T-cell (primary cell): ENCODE results near the gene LBR. TPM values are rescaled to one million over a fixed set of nuclear protein-coding genes. Genes with fewer than 3 reads are reported as not detected.
A peak's percentile ranks its signal among the peaks of the same experiment; 100 is the strongest.

ENCODE experiments used
- ATAC-seq, 4 experiments: fragments of 200-7000 bp in 3 of 4; fragments of 150-1000 bp in 1 of 4; cut with Tn5 transposase; replicated peaks in 1 of 4; 1 replicate in 3 of 4; 2 replicates in 1 of 4; pipeline ENCODE4 v1.10.0; 2021; ENCODE audit warnings: moderate library complexity in 3 of 4, mild to moderate bottlenecking in 2 of 4, moderate number of reproducible peaks in 1 of 4
- CTCF ChIA-PET, 2 donors: fragments of 300-600 bp; sonication (Branson Sonifier 250); formaldehyde crosslinking; loops; one replicate each; lab custom pipeline; 2022; ENCODE audit warnings: antibody characterized with exemption in 2 of 2; lab: Charles Lee
- POLR2A ChIA-PET, 2 donors: fragments of 300-600 bp; sonication (Branson Sonifier 250); formaldehyde crosslinking; loops; one replicate each; lab custom pipeline; 2022; ENCODE audit warnings: antibody characterized with exemption in 2 of 2; lab: Charles Lee
- DNase-seq, 35 experiments: peaks; one replicate each; pipeline versions ENCODE4 v3.0.0 to v3.0.0-alpha.2; 2013 to 2023
- H3K27ac ChIP-seq: one replicate; pipeline ENCODE4 v1.5.1; 2013; ENCODE audit warnings: low read length
- H3K27me3 ChIP-seq, 2 experiments: replicated peaks in 1 of 2; 1 replicate in 1 of 2; 2 replicates in 1 of 2; pipeline versions ENCODE4 v1.6.1 to v1.7.0; 2013; ENCODE audit warnings: low read length in 1 of 2, mixed read lengths in 1 of 2; ENCODE audit not compliant: control insufficient read depth in 2 of 2, insufficient read depth in 2 of 2; ENCODE audit errors: extremely low read depth in 1 of 2
- H3K36me3 ChIP-seq, 2 donors: 1 replicate in 1 of 2; 2 replicates in 1 of 2; pipeline versions ENCODE4 v1.6.1 to v1.7.0; 2013; ENCODE audit warnings: low read length in 1 of 2; ENCODE audit not compliant: control insufficient read depth in 2 of 2, insufficient read depth in 1 of 2; ENCODE audit errors: extremely low read depth in 1 of 2
- H3K4me1 ChIP-seq, 2 experiments: 1 replicate in 1 of 2; 2 replicates in 1 of 2; pipeline versions ENCODE4 v1.6.1 to v1.7.0; 2013; ENCODE audit warnings: low read length in 2 of 2, mixed read lengths in 1 of 2; ENCODE audit not compliant: insufficient read depth in 2 of 2, control insufficient read depth in 1 of 2; ENCODE audit errors: extremely low read depth in 1 of 2
- H3K4me3 ChIP-seq, 2 donors: 1 replicate in 1 of 2; 2 replicates in 1 of 2; pipeline versions ENCODE4 v1.5.1 to v1.7.0; 2013; ENCODE audit warnings: mild to moderate bottlenecking in 2 of 2, low read length in 1 of 2, moderate library complexity in 1 of 2; ENCODE audit not compliant: control insufficient read depth in 1 of 2; ENCODE audit errors: extremely low read depth in 1 of 2
- H3K9me3 ChIP-seq: 2 replicates; pipeline ENCODE4 v1.7.0; 2013
- H3K27ac Mint-ChIP-seq, 2 donors: one replicate each; pipeline ENCODE4 v1.8.0; 2020 to 2021; ENCODE audit warnings: mild to moderate bottlenecking in 2 of 2, mixed read lengths in 2 of 2
- H3K27me3 Mint-ChIP-seq, 2 donors: one replicate each; pipeline ENCODE4 v1.8.0; 2021 to 2022; ENCODE audit warnings: mixed read lengths in 2 of 2
- H3K36me3 Mint-ChIP-seq: one replicate; pipeline ENCODE4 v1.8.0; 2021; ENCODE audit warnings: mixed read lengths
- H3K4me1 Mint-ChIP-seq, 3 donors: one replicate each; pipeline ENCODE4 v1.8.0; 2020 to 2022; ENCODE audit warnings: mixed read lengths in 3 of 3, mild to moderate bottlenecking in 1 of 3
- H3K4me3 Mint-ChIP-seq, 3 donors: one replicate each; pipeline ENCODE4 v1.8.0; 2020 to 2022; ENCODE audit warnings: mild to moderate bottlenecking in 3 of 3, mixed read lengths in 3 of 3, moderate library complexity in 3 of 3
- H3K9me3 Mint-ChIP-seq, 3 donors: one replicate each; pipeline ENCODE4 v1.8.0; 2020 to 2022; ENCODE audit warnings: mixed read lengths in 3 of 3
- WGBS: methylation state at CpG from one replicate; pipeline ENCODE4 v1.1.5; 2013; ENCODE audit warnings: missing lambda C conversion rate; ENCODE audit not compliant: insufficient coverage; 5-methylcytosine and 5-hydroxymethylcytosine counted together
- total RNA-seq, 35 experiments: library from RNA in 6 of 35; stranded (reverse) in 6 of 35; fragments of 120-200 nt in 1 of 35; gene quantifications; one replicate each; pipeline versions ENCODE4 v1.2.1 to v1.2.4 and lab custom pipeline; 2013 to 2026

LBR gene
- total RNA-seq (100 to 1,000 TPM; 105 to 142 (median 118) TPM), total RNA-seq (lab: John Stamatoyannopoulos, UW) (85.8 to 246 (median 143) reads per million in 29 experiments)
- total RNA-seq (2013), result 117 TPM

- peaks cover 46 to 52% (median 51%) of the 10 kb centered on the region in 3 donors for H3K4me1 Mint-ChIP-seq
- Histone ChIP-seq H3K27ac (peak within 1 kb of the TSS; percentile 91), H3K36me3 (peaks cover 0 to 7% of the 10 kb centered on the region in 2 donors), H3K4me1 (peaks cover 32 to 49% of the 10 kb centered on the region in 2 experiments), H3K9me3 (no peaks in the 10 kb centered on the region), H3K4me3 (peak within 1 kb of the TSS; percentile 90 to 96), H3K27me3 (no peaks in the 10 kb centered on the region)
- peak within 1 kb of the TSS; percentile 91 to 94 for H3K27ac Mint-ChIP-seq
- H3K36me3 Mint-ChIP-seq, result no peaks in the 10 kb centered on the region
- WGBS, result under 1% methylated on average over 81 of the region's 94 CpGs
- peak in 11 of 35 experiments; percentile 19 to 48 (median 29) for DNase-seq
- peak within 1 kb of the TSS; percentile 87 to 92 (median 90) for H3K4me3 Mint-ChIP-seq
- no peaks in the 10 kb centered on the region for H3K27me3 Mint-ChIP-seq
- POLR2A ChIA-PET, result interaction anchor here (0.5 to 1.5 kb wide), 5 partner anchors 13 to 1120 kb away, joined by 3 to 8 read pairs (median 4); no protein-coding TSS in a partner anchor
- H3K9me3 Mint-ChIP-seq, result no peaks in the 10 kb centered on the region
- ATAC-seq, result peak in 3 of 4 experiments; percentile 29 to 40 (median 36)
- CTCF ChIA-PET, result interaction anchor here (0.6 to 5.3 kb wide), 8 partner anchors 14 to 980 kb away, joined by 3 to 43 read pairs (median 6); partner anchors contain the start of gene PARP1 (in 1 of the 2)
These were observed at the start of gene LBR for GRCh38 chr1:225427235-225428067. TSS of gene LBR (minus strand) at chr1:225428038. CDS start at chr1:225424075, 3,963 bp downstream.

- Mint-ChIP-seq H3K36me3 (no peaks in the 10 kb centered on the region), H3K4me3 (peak overlapping the region in 1 of 3 donors; percentile 18), H3K27ac (peak overlapping the region; percentile 27 to 46), H3K4me1 (peaks cover 41 to 51% (median 49%) of the 10 kb centered on the region in 3 donors), H3K9me3 (no peaks in the 10 kb centered on the region), H3K27me3 (no peaks in the 10 kb centered on the region)
- CTCF ChIA-PET, result interaction anchor here in 1 of 2 donors (0.6 to 1.6 kb wide), 3 partner anchors 9 to 303 kb away, joined by 3 to 6 read pairs (median 3); no protein-coding TSS in a partner anchor
- Histone ChIP-seq H3K4me1 (peaks cover 14 to 51% of the 10 kb centered on the region in 2 experiments), H3K4me3 (no peak overlapping the region), H3K27me3 (peaks cover 0 to 2% of the 10 kb centered on the region in 2 experiments), H3K9me3 (no peaks in the 10 kb centered on the region), H3K36me3 (no peaks in the 10 kb centered on the region), H3K27ac (peak overlapping the region; percentile 45)
- no peak for ATAC-seq
- POLR2A ChIA-PET, result no interaction called here
- DNase-seq, result no peak
- no CpG with 5 or more reads among the region's 6 CpGs for WGBS
These were observed 49.6 kb upstream of the LBR start for GRCh38 chr1:225477296-225477911.

GRCh38 chr1:225476538-225476988 is 48.7 kb upstream of the LBR start:
- H3K9me3 Mint-ChIP-seq, result no peaks in the 10 kb centered on the region
- POLR2A ChIA-PET, result no interaction called here
- H3K36me3 Mint-ChIP-seq, result no peaks in the 10 kb centered on the region
- Histone ChIP-seq H3K4me3 (no peak overlapping the region), H3K9me3 (no peaks in the 10 kb centered on the region), H3K36me3 (no peaks in the 10 kb centered on the region), H3K4me1 (peaks cover 14 to 51% of the 10 kb centered on the region in 2 experiments), H3K27me3 (no peaks in the 10 kb centered on the region), H3K27ac (no peak overlapping the region)
- H3K27me3 Mint-ChIP-seq, result no peaks in the 10 kb centered on the region
- ATAC-seq (peak in 1 of 4 experiments; percentile 28), DNase-seq (peak in 1 of 35 experiments; percentile 28)
- H3K4me1 Mint-ChIP-seq, result peaks cover 41 to 51% (median 49%) of the 10 kb centered on the region in 3 donors
- peak overlapping the region; percentile 52 for H3K27ac Mint-ChIP-seq
- CTCF ChIA-PET, result interaction anchor here (0.6 to 1.6 kb wide), 3 partner anchors 8 to 885 kb away, joined by 3 to 6 read pairs (median 3); no protein-coding TSS in a partner anchor
- WGBS, result 53% methylated on average over 4 of the region's 5 CpGs
- peak overlapping the region in 1 of 3 donors; percentile 18 for H3K4me3 Mint-ChIP-seq

DNA sequence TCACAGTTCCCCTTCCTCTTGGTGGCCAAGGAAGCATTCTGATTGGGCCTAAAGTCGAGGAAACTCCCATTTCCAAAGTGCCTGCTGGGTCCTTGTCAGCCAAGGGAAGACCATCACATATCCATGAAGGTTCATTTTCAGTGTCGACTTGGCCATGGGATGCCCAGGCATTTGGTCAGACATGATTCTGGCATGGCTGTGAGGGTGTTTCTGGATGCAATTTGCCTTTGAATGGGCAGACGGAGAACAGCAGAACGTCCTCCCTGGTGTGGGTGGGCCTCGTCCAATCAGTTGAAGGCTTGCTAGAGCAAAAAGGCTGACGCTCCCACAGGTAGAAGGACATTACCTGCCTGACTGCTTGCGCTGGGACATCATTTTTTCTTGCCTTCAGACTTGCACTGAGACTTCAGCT is 48.3 kb upstream of the LBR start:
- ChIA-PET CTCF (interaction anchor here (0.6 to 1.2 kb wide), 3 partner anchors 9 to 886 kb away, joined by 3 read pairs; no protein-coding TSS in a partner anchor), POLR2A (no interaction called here)
- no peak overlapping the region for H3K27ac ChIP-seq
- no peak overlapping the region for H3K4me3 ChIP-seq
- ATAC-seq (no peak), DNase-seq (no peak)
- Mint-ChIP-seq H3K9me3 (no peaks in the 10 kb centered on the region), H3K27me3 (no peaks in the 10 kb centered on the region), H3K27ac (peak overlapping the region; percentile 52), H3K4me1 (peaks cover 41 to 52% (median 48%) of the 10 kb centered on the region in 3 donors), H3K36me3 (no peaks in the 10 kb centered on the region), H3K4me3 (peak overlapping the region in 1 of 3 donors; percentile 18)
- H3K4me1 ChIP-seq, result peaks cover 14 to 51% of the 10 kb centered on the region in 2 experiments
- H3K9me3 ChIP-seq, result no peaks in the 10 kb centered on the region
- H3K27me3 ChIP-seq, result no peaks in the 10 kb centered on the region
- WGBS, result 95% methylated on average over 6 of the region's 7 CpGs
- H3K36me3 ChIP-seq, result no peaks in the 10 kb centered on the region

GRCh38 chr1:225474986-225475820 is 47.4 kb upstream of the LBR start:
- Mint-ChIP-seq H3K4me3 (peak overlapping the region in 1 of 3 donors; percentile 80), H3K4me1 (peaks cover 39 to 52% (median 43%) of the 10 kb centered on the region in 3 donors), H3K27ac (no peak overlapping the region), H3K9me3 (no peaks in the 10 kb centered on the region), H3K36me3 (no peaks in the 10 kb centered on the region), H3K27me3 (no peaks in the 10 kb centered on the region)
- H3K4me1 ChIP-seq, result peaks cover 14 to 51% of the 10 kb centered on the region in 2 experiments
- POLR2A ChIA-PET, result no interaction called here
- H3K9me3 ChIP-seq, result no peaks in the 10 kb centered on the region
- no peak overlapping the region for H3K4me3 ChIP-seq
- CTCF ChIA-PET, result interaction anchor here (0.5 to 1.6 kb wide), 12 partner anchors 10 to 695 kb away, joined by 3 to 7 read pairs (median 4); partner anchors contain the start of gene SRP9 (in 1 of the 2)
- no peak overlapping the region for H3K27ac ChIP-seq
- ATAC-seq, result peak; percentile 71 to 86 (median 76)
- DNase-seq, result peak in 32 of 35 experiments; percentile 19 to 84 (median 56)
- no peaks in the 10 kb centered on the region for H3K27me3 ChIP-seq
- WGBS, result 38% methylated on average over 37 of the region's 50 CpGs
- H3K36me3 ChIP-seq, result no peaks in the 10 kb centered on the region
